GM18508 (cell line): ENCODE data around the gene ZDHHC3.

Source experiments
- ATAC-seq: cut with Tn5 transposase; IDR thresholded peaks from one replicate; pipeline ENCODE4 v1.9.1; 2021; ENCODE audit warnings: moderate number of reproducible peaks; ENCODE audit not compliant: insufficient read depth, unreplicated experiment

Gene ZDHHC3

GRCh38 chr3:44932271-44932670, 43.7 kb downstream of the ZDHHC3 start:
- ATAC-seq = no peak

- ATAC-seq = no peak
These were observed 44.2 kb downstream of the ZDHHC3 start for GRCh38 chr3:44931791-44932190.

DNA sequence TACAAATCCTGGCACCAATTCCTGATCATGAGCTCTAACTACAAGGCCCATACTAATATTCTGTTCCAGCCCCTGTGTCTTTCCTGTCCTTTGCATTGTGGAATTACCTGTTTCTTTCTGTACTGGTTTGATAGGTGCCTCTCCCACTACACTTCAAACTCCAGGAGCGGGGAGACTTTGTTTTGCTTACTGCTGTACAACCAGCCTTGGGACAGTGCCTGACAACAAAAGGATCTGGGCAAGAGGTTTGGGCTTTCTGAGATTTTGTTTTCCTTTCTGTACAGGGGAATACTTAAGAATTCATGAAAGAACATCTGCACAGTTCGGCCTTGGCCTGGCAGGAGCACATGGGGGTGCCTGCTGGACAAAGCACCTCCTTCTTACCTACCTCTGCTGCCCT, 45.1 kb downstream of the ZDHHC3 start:
- no peak for ATAC-seq

DNA sequence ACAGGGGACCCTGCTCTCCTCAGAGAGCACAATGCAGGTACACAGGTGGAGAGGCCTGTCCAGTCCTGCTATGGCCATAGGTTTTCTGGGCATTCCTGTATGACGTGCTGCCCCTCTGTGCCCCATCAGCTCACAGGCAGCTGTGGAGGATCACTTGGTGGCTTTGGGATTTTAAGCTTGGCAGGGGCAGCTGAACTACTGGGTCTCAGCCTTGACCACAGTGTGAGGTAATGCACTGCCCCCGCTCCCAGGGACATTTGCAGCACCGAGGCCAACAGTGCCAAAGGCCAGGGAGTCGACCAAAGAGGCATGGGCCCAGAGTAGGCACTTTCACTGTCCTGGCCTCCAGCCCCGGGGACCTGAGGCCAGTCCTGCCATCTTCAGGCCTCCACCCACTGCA, 46.2 kb downstream of the ZDHHC3 start:
- ATAC-seq = no peak

DNA sequence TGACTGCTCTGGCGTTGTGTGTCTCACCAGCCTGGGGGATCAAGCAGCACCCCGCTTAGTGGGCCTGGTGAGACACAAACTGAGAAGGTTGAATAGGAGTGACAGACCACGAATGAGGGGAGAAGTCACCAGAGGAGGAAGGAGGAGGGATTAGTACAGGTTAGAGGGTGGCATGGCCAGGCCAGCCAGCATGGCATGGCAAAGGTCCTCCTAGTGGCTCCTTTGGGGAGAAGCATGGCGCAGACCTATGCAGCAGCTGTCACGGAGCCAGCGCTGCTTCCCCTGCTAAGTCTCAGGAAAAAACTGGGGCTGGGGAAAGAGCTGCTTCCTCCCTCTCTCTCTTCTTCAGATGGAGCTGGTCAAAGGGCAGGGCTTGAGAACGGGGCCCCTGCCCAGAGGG, 48.6 kb downstream of the ZDHHC3 start:
- no peak for ATAC-seq

DNA sequence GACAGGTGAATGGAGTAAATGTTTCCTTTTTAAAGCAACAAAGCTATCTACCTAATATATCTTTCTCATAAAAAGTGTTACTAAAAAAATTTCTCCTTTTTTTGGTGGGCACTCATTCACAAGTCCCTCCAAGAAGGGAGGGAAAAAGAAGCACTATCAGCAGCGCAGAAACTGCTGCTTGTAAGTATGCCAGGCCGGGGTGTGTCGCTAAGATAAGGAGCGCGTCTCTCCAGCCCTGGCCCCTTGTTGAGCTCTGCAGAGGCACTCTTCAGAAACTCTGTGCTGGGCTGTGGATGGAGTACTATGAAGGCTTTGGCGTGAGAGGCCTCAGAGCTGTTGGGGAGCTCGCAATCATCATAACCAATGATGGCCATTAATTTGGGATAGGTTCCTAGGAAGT, 49.1 kb downstream of the ZDHHC3 start:
- ATAC-seq = no peak

DNA sequence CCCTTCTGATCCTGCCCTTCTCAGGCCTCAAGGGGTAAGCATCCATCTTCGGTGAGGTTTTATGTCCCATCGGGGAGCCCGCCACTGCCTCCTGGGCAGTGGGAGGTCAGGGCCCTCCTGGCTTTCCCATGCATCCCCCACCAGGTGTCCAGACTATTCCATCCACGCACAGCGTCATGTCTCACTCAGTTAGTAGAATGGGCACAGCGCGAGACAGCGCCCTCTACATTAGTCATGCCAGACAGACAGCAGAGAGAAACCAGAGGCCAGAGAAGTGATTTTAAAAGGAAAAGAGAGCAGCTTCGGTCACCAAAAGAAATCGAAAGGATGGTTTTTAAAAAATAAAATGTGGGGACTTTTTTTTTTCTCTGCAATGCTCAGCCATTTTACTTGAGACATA, 49.8 kb downstream of the ZDHHC3 start:
- no peak for ATAC-seq

DNA sequence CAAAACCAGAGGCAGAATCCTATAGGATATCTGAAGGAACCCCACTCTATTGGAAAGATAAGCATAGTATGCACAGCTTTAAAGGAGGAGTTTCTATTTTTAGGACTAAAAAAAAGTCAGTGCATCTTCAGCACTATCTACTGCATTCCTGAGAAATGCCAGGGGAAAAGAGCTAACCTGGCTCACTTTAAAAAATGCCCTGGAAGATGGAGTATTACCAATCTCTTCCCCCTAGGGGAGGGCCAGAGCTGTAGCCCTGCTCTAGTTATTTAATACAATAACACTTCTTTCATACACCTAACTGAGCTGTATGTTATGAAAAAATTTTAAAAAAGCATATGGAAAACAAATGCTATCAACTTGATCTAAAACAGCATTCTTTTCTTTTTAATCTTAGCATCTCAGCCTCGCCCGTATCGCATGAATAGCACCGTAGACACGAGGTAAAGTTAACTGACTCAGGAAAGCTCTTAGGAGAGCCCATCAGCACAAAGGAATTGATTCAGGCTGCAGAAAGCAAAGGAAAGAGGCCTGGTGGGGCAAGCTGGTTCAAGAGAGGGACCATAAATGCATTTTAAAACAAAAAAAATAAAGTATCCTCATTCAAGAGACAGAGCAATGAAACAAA, 51.4 kb downstream of the ZDHHC3 start:
- no peak for ATAC-seq

- ATAC-seq = no peak
These were observed 52.1 kb downstream of the ZDHHC3 start for GRCh38 chr3:44923632-44924456.

DNA sequence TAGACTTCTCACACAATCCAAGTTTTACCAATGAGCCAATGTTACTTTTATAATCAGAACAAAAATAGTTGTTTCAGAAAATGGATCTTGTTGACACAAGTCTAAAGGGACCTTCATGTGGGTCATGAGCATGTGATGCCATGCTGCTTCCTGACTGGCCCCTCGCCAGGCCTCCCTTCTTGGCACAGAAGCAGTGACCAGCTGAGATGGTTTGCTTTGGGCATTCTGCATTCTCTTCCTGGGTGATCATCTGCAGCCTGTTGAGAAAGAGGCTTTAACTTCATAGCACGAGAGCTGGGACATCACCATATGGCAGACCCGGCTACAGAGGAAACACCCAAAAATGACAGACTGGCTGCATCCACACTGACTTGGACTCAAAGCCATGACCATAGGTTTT, 55.9 kb downstream of the ZDHHC3 start:
- no peak for ATAC-seq

GRCh38 chr3:44918581-44918980, 57.4 kb downstream of the ZDHHC3 start:
- ATAC-seq = no peak

GRCh38 chr3:44918087-44918486, 57.9 kb downstream of the ZDHHC3 start:
- no peak for ATAC-seq

GRCh38 chr3:44915702-44916438, 60.1 kb downstream of the ZDHHC3 start:
- no peak for ATAC-seq

DNA sequence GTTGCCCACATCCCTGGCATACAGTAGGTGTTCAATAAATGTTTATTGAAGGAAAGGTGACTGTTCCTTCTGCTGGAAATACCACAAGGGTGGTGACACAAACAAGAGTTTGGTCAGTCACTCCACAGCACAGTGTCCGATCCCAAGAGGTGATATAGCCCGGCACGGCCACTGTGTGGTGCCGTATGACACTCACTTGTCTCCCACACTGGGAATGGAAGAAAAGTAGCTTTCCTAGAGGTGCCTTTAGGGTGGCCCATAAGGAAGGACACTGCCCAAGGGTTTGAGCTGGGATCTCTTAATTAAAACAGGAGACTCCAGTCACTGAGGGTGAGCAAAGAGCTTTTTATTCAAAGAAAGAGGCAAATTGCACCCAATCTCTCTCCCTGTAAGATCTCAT, 61.0 kb downstream of the ZDHHC3 start:
- ATAC-seq = no peak

DNA sequence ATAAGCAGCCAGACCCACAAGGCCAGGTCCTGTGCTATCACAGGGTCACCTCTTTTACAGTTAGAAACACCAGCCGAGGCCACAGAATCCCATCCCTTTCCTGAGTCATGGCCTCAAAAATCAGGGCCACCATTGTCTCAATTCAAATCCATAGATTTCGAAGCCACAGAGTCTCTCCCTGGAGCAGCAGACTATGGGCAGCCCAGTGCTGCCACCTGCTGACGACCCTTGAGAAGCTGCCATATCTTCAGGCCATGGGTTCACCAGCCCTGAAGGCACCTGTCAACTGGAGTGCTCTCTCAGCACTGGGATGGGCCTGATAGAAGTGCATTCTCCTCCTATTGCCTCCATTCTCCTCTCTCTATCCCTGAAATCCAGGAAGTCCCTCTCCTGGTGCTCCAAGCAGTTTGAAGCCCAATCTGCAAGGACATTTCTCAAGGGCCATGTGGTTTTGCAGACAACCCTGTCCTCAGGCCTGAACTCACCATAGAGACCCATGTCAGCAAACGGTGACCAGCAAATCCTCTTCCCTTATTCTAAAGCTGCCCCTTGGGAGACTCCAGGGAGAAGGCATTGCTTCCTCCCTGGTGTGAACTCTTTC, 62.0 kb downstream of the ZDHHC3 start:
- no peak for ATAC-seq

GRCh38 chr3:44910693-44911092, 65.3 kb downstream of the ZDHHC3 start:
- ATAC-seq = no peak

GRCh38 chr3:44909063-44909462, 66.9 kb downstream of the ZDHHC3 start:
- no peak for ATAC-seq

- ATAC-seq = no peak
These were observed 68.4 kb downstream of the ZDHHC3 start for GRCh38 chr3:44907612-44908011.

- no peak for ATAC-seq
These were observed 69.0 kb downstream of the ZDHHC3 start for GRCh38 chr3:44906997-44907396.

DNA sequence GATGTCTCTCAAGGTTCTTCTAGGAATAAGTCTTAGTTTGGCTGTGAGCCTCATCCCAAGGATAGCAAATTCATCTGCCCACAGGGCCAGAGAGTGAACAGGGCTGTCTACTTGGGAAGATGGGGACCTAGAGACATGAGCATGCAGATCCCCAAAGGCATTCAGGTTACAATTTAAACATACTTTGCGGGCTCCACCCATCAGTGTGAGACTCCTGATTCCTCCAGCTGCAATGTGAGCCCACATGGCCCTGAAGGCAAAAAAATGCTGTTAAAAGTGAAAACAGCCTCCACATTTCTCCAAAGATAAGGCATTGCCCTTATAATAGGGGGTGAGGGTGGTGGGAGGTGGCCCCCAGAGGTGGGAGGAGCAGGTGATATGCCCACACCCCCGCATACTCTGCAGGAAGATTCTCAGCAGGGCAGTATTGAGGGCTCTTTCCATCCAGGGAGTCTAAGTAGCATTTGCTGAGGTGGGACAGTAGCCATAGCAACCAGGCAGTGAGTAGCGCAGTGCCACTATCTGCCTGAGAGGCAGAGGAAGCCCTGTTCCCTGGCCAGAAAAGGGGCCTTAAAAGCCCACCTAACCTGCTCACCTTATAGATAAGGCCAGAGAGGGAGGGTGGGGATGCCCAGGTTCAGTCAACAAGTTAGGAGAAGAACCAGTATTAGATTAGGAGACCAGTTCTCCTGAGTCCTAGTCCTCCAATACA, 70.4 kb downstream of the ZDHHC3 start:
- no peak for ATAC-seq
